WTC11 (cell line): Measurements from ENCODE around the gene GPX4. TPM values are rescaled to one million over a fixed set of nuclear protein-coding genes. Genes with fewer than 3 reads are reported as not detected.

Experiments
- CBFB ChIP-seq: sonication (generic); formaldehyde crosslinking; IDR thresholded peaks from 2 replicates; pipeline ENCODE4 v1.8.1; 2022; ENCODE audit warnings: mild to moderate bottlenecking, low read depth, missing genetic modification reagents
- CREB1 ChIP-seq: sonication (generic); formaldehyde crosslinking; IDR thresholded peaks from 2 replicates; pipeline ENCODE4 v1.8.0; 2023; ENCODE audit warnings: mild to moderate bottlenecking, missing genetic modification reagents
- EMX1 ChIP-seq: fragments of 250-450 bp; sonication (Bioruptor Pico); IDR thresholded peaks from 2 replicates; pipeline ENCODE4 v1.8.0; 2021; ENCODE audit warnings: mild to moderate bottlenecking
- ESRRA ChIP-seq: sonication (generic); formaldehyde crosslinking; IDR thresholded peaks from 2 replicates; pipeline ENCODE4 v1.8.1; 2022; ENCODE audit warnings: mild to moderate bottlenecking, missing genetic modification reagents, borderline replicate concordance
- ETV6 ChIP-seq: sonication (generic); formaldehyde crosslinking; IDR thresholded peaks from 2 replicates; pipeline ENCODE4 v1.8.1; 2022; ENCODE audit warnings: mild to moderate bottlenecking, missing genetic modification reagents
- FOXJ3 ChIP-seq: sonication (generic); formaldehyde crosslinking; IDR thresholded peaks from 2 replicates; pipeline ENCODE4 v1.9.0; 2021; ENCODE audit warnings: missing genetic modification reagents, mild to moderate bottlenecking, borderline replicate concordance
- FOXP1 ChIP-seq: sonication (generic); formaldehyde crosslinking; IDR thresholded peaks from 2 replicates; pipeline ENCODE4 v1.8.0; 2022; ENCODE audit warnings: missing genetic modification reagents, mild to moderate bottlenecking, moderate library complexity, borderline replicate concordance
- GRHL2 ChIP-seq: fragments of 250-450 bp; sonication (Bioruptor Pico); IDR thresholded peaks from 2 replicates; pipeline ENCODE4 v1.8.0; 2022; ENCODE audit warnings: mild to moderate bottlenecking, moderate library complexity; ENCODE audit not compliant: insufficient replicate concordance, severe bottlenecking
- HMGA2 ChIP-seq: fragments of 250-450 bp; sonication (Bioruptor Pico); IDR thresholded peaks from 2 replicates; pipeline ENCODE4 v1.4.0; 2021; ENCODE audit warnings: mild to moderate bottlenecking, moderate library complexity
- MYBL2 ChIP-seq: sonication (generic); formaldehyde crosslinking; IDR thresholded peaks from 2 replicates; pipeline ENCODE4 v1.8.1; 2023; ENCODE audit warnings: mild to moderate bottlenecking, moderate library complexity, missing genetic modification reagents
- NFYB ChIP-seq: sonication (generic); formaldehyde crosslinking; conservative IDR thresholded peaks from 2 replicates; pipeline ENCODE4 v1.8.0; 2022; ENCODE audit warnings: low read depth, missing genetic modification reagents
- NR2C2 ChIP-seq: sonication (generic); formaldehyde crosslinking; IDR thresholded peaks from 2 replicates; pipeline ENCODE4 v1.8.0; 2022; ENCODE audit warnings: mild to moderate bottlenecking, missing genetic modification reagents
- TEAD1 ChIP-seq: sonication (generic); formaldehyde crosslinking; IDR thresholded peaks from 2 replicates; pipeline ENCODE4 v1.8.0; 2022; ENCODE audit warnings: mild to moderate bottlenecking, missing genetic modification reagents
- TP53 ChIP-seq: sonication (generic); formaldehyde crosslinking; IDR thresholded peaks from 2 replicates; pipeline ENCODE4 v1.8.1; 2023; ENCODE audit warnings: mild to moderate bottlenecking, missing genetic modification reagents
- ZNF263 ChIP-seq: sonication (generic); formaldehyde crosslinking; IDR thresholded peaks from 2 replicates; pipeline ENCODE4 v1.8.1; 2022; ENCODE audit warnings: low read depth, mild to moderate bottlenecking, moderate library complexity, missing genetic modification reagents
- ZNF396 ChIP-seq: fragments of 250-450 bp; sonication (Bioruptor Pico); IDR thresholded peaks from 2 replicates; pipeline ENCODE4 v1.8.0; 2021; ENCODE audit warnings: mild to moderate bottlenecking, moderate library complexity, borderline replicate concordance
- ZNF423 ChIP-seq: fragments of 250-450 bp; sonication (Bioruptor Pico); IDR thresholded peaks from 2 replicates; pipeline ENCODE4 v2.1.2; 2022; ENCODE audit warnings: mild to moderate bottlenecking, moderate library complexity
- total RNA-seq: library from RNA; stranded (reverse); gene quantifications from 3 replicates; pipeline ENCODE4 v1.2.3, GENCODE V29; 2021
- TF ChIP-seq, protein P1 (sequence below): sonication (generic); formaldehyde crosslinking; IDR thresholded peaks from 2 replicates; pipeline ENCODE4 v1.8.1; 2023; ENCODE audit warnings: mild to moderate bottlenecking, missing genetic modification reagents, moderate library complexity
- TF ChIP-seq, protein P2 (sequence below): fragments of 200-600 bp; IDR thresholded peaks from 2 replicates; pipeline ENCODE4 v1.8.0; 2022; ENCODE audit warnings: antibody characterized with exemption
- TF ChIP-seq, protein P3 (sequence below): sonication (generic); formaldehyde crosslinking; IDR thresholded peaks from 2 replicates; pipeline ENCODE4 v1.8.0; 2022; ENCODE audit warnings: mild to moderate bottlenecking, missing genetic modification reagents
- TF ChIP-seq, protein P4 (sequence below): sonication (generic); formaldehyde crosslinking; IDR thresholded peaks from 2 replicates; pipeline ENCODE4 v1.8.1; 2023; ENCODE audit warnings: mild to moderate bottlenecking, moderate library complexity, missing genetic modification reagents
- TF ChIP-seq, protein P5 (sequence below): sonication (generic); formaldehyde crosslinking; IDR thresholded peaks from 2 replicates; pipeline ENCODE4 v1.8.1; 2022; ENCODE audit warnings: low read depth, mild to moderate bottlenecking, moderate library complexity, missing genetic modification reagents, borderline replicate concordance
- TF ChIP-seq, protein P6 (sequence below): sonication (generic); formaldehyde crosslinking; IDR thresholded peaks from 2 replicates; pipeline ENCODE4 v1.8.1; 2022; ENCODE audit warnings: mild to moderate bottlenecking, moderate library complexity, missing genetic modification reagents
- TF ChIP-seq, protein P7 (sequence below): sonication (generic); formaldehyde crosslinking; IDR thresholded peaks from 2 replicates; pipeline ENCODE4 v1.8.1; 2023; ENCODE audit warnings: mild to moderate bottlenecking, missing genetic modification reagents
- TF ChIP-seq, protein P8 (sequence below): sonication (generic); formaldehyde crosslinking; IDR thresholded peaks from 2 replicates; pipeline ENCODE4 v1.8.1; 2023; ENCODE audit warnings: mild to moderate bottlenecking, missing genetic modification reagents

GPX4 gene
- total RNA-seq, 1 experiment from 2014 or later, result 363 TPM

DNA sequence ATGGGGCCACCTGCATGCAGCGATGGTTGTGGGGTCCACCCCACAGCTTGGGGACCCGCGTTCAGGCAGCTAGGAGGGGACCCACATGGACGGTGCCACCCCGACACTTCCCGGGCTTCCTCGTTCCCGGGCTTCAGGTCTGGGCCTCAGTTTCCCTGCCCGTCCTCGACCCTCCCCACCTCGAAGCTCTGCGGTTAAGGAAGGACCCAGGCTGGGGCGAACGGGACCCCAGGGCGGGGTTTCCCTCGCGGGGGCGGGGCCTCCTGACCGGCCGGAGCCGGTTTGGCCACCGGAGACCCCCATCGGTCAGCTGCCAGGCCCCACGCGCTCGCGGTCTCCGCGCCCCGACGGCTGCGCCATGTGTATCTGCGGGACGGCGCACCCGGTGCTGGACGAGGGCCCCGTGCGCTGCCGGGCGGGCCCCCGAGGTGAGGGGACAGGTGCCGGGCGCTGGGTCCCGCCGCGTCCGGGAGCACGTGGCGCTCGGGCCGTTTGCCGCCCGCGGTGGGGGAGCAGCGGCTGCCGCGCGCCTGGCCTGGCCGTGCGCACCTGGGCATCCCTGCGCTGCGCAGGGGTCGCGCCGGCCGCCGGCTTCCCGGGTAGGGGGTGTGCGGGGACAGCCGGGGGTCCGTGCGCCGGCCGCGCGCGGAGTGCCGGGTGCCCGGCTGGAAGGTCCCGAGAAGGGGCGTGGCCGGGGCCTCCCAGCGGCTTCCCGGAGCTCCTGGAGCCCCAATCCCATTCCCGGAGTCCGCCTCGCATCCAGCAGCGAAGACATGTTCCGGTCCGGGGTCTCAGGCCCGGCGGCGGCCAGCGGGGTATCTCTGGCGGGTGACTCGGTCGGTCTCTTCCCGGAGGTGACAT is 32.6 kb upstream of the GPX4 start (continued):
- TF ChIP-seq, protein P1, sequence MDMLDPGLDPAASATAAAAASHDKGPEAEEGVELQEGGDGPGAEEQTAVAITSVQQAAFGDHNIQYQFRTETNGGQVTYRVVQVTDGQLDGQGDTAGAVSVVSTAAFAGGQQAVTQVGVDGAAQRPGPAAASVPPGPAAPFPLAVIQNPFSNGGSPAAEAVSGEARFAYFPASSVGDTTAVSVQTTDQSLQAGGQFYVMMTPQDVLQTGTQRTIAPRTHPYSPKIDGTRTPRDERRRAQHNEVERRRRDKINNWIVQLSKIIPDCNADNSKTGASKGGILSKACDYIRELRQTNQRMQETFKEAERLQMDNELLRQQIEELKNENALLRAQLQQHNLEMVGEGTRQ (CRISPR knock-in tag), result peak; percentile 69
- TF ChIP-seq CREB1 (CRISPR knock-in tag) (no peak), ESRRA (CRISPR knock-in tag) (0 out of 2 replicates have a peak, but pooled peaks have one; percentile 30), HMGA2 (CRISPR knock-in tag) (no peak), TP53 (peak; percentile 89; the same call in 1 of the 2 replicates), FOXP1 (CRISPR knock-in tag) (peak; percentile 85), ZNF263 (CRISPR knock-in tag) (no peak), NFYB (0 out of 2 replicates have a peak, but pooled peaks have one; percentile 20), ZNF423 (CRISPR knock-in tag) (0 out of 2 replicates have a peak, but pooled peaks have one; percentile 24), CBFB (CRISPR knock-in tag) (no peak), NR2C2 (no peak), GRHL2 (CRISPR knock-in tag) (no peak), ZNF396 (CRISPR knock-in tag) (no peak), TEAD1 (CRISPR knock-in tag) (no peak), MYBL2 (CRISPR knock-in tag) (peak; percentile 85), FOXJ3 (CRISPR knock-in tag) (no peak), EMX1 (no peak), ETV6 (CRISPR knock-in tag) (0 out of 2 replicates have a peak, but pooled peaks have one; percentile 57)
- TF ChIP-seq, protein P2, sequence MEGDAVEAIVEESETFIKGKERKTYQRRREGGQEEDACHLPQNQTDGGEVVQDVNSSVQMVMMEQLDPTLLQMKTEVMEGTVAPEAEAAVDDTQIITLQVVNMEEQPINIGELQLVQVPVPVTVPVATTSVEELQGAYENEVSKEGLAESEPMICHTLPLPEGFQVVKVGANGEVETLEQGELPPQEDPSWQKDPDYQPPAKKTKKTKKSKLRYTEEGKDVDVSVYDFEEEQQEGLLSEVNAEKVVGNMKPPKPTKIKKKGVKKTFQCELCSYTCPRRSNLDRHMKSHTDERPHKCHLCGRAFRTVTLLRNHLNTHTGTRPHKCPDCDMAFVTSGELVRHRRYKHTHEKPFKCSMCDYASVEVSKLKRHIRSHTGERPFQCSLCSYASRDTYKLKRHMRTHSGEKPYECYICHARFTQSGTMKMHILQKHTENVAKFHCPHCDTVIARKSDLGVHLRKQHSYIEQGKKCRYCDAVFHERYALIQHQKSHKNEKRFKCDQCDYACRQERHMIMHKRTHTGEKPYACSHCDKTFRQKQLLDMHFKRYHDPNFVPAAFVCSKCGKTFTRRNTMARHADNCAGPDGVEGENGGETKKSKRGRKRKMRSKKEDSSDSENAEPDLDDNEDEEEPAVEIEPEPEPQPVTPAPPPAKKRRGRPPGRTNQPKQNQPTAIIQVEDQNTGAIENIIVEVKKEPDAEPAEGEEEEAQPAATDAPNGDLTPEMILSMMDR, result no peak
- TF ChIP-seq, protein P3, sequence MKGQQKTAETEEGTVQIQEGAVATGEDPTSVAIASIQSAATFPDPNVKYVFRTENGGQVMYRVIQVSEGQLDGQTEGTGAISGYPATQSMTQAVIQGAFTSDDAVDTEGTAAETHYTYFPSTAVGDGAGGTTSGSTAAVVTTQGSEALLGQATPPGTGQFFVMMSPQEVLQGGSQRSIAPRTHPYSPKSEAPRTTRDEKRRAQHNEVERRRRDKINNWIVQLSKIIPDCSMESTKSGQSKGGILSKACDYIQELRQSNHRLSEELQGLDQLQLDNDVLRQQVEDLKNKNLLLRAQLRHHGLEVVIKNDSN (CRISPR knock-in tag), result peak; percentile 61; the same call in 1 of the 2 replicates
- TF ChIP-seq, protein P4, sequence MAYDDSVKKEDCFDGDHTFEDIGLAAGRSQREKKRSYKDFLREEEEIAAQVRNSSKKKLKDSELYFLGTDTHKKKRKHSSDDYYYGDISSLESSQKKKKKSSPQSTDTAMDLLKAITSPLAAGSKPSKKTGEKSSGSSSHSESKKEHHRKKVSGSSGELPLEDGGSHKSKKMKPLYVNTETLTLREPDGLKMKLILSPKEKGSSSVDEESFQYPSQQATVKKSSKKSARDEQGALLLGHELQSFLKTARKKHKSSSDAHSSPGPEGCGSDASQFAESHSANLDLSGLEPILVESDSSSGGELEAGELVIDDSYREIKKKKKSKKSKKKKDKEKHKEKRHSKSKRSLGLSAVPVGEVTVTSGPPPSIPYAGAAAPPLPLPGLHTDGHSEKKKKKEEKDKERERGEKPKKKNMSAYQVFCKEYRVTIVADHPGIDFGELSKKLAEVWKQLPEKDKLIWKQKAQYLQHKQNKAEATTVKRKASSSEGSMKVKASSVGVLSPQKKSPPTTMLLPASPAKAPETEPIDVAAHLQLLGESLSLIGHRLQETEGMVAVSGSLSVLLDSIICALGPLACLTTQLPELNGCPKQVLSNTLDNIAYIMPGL, result peak; percentile 61; the same call in 1 of the 2 replicates
- TF ChIP-seq, protein P5, sequence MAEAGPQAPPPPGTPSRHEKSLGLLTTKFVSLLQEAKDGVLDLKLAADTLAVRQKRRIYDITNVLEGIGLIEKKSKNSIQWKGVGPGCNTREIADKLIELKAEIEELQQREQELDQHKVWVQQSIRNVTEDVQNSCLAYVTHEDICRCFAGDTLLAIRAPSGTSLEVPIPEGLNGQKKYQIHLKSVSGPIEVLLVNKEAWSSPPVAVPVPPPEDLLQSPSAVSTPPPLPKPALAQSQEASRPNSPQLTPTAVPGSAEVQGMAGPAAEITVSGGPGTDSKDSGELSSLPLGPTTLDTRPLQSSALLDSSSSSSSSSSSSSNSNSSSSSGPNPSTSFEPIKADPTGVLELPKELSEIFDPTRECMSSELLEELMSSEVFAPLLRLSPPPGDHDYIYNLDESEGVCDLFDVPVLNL, result peak; percentile 45; the same call in 1 of the 2 replicates
- TF ChIP-seq, protein P6, sequence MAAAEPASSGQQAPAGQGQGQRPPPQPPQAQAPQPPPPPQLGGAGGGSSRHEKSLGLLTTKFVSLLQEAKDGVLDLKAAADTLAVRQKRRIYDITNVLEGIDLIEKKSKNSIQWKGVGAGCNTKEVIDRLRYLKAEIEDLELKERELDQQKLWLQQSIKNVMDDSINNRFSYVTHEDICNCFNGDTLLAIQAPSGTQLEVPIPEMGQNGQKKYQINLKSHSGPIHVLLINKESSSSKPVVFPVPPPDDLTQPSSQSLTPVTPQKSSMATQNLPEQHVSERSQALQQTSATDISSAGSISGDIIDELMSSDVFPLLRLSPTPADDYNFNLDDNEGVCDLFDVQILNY (CRISPR knock-in tag), result peak; percentile 64; the same call in 1 of the 2 replicates
- TF ChIP-seq, protein P7, sequence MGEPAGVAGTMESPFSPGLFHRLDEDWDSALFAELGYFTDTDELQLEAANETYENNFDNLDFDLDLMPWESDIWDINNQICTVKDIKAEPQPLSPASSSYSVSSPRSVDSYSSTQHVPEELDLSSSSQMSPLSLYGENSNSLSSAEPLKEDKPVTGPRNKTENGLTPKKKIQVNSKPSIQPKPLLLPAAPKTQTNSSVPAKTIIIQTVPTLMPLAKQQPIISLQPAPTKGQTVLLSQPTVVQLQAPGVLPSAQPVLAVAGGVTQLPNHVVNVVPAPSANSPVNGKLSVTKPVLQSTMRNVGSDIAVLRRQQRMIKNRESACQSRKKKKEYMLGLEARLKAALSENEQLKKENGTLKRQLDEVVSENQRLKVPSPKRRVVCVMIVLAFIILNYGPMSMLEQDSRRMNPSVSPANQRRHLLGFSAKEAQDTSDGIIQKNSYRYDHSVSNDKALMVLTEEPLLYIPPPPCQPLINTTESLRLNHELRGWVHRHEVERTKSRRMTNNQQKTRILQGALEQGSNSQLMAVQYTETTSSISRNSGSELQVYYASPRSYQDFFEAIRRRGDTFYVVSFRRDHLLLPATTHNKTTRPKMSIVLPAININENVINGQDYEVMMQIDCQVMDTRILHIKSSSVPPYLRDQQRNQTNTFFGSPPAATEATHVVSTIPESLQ (CRISPR knock-in tag), result no peak
- TF ChIP-seq, protein P8, sequence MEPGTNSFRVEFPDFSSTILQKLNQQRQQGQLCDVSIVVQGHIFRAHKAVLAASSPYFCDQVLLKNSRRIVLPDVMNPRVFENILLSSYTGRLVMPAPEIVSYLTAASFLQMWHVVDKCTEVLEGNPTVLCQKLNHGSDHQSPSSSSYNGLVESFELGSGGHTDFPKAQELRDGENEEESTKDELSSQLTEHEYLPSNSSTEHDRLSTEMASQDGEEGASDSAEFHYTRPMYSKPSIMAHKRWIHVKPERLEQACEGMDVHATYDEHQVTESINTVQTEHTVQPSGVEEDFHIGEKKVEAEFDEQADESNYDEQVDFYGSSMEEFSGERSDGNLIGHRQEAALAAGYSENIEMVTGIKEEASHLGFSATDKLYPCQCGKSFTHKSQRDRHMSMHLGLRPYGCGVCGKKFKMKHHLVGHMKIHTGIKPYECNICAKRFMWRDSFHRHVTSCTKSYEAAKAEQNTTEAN (CRISPR knock-in tag), result peak; percentile 71; the same call in 1 of the 2 replicates
